ENCODE data around the gene SLITRK6.
"Not testable (repeated sequence)": the region's sequence is repeated elsewhere in the genome, so short reads cannot be mapped to it uniquely, and the experiment has no call there.

The SLITRK6 gene

GRCh38 chr13:85799097-85799582 is at the start of gene SLITRK6:
Gene SLITRK6, minus strand, starts transcription at chr13:85799419. Its CDS starts 2,911 bp downstream, at chr13:85796508.
- no peak for DNase-seq

GRCh38 chr13:85847012-85847411 is 47.8 kb upstream of the SLITRK6 start:
- DNase-seq, result no peak

- no peak for DNase-seq
Observed at GRCh38 chr13:85841427-85841826, 42.2 kb upstream of the SLITRK6 start.

GRCh38 chr13:85833921-85834320 is 34.7 kb upstream of the SLITRK6 start:
- DNase-seq, result no peak

- no peak for DNase-seq
Observed at GRCh38 chr13:85828094-85828684, 29.0 kb upstream of the SLITRK6 start.

GRCh38 chr13:85825454-85825853 is 26.2 kb upstream of the SLITRK6 start:
- DNase-seq, result no peak

GRCh38 chr13:85823832-85824231 is 24.6 kb upstream of the SLITRK6 start:
- DNase-seq, result no peak

GRCh38 chr13:85819513-85819912 is 20.3 kb upstream of the SLITRK6 start:
- no peak for DNase-seq

GRCh38 chr13:85816413-85816812 is 17.2 kb upstream of the SLITRK6 start:
- DNase-seq, result no peak

GRCh38 chr13:85812282-85812681 is 13.1 kb upstream of the SLITRK6 start:
- DNase-seq, result no peak

GRCh38 chr13:85808811-85809210 is 9.6 kb upstream of the SLITRK6 start:
- no peak for DNase-seq

- DNase-seq, result no peak
Observed at GRCh38 chr13:85806553-85807175, 7.4 kb upstream of the SLITRK6 start.

- DNase-seq, result no peak
Observed at GRCh38 chr13:85798556-85798955, 663 bp downstream of the SLITRK6 start.

- no peak for DNase-seq
Observed at GRCh38 chr13:85797311-85797710, 1.9 kb downstream of the SLITRK6 start.

- DNase-seq, result no peak
Observed at GRCh38 chr13:85785205-85785604, 14.0 kb downstream of the SLITRK6 start.

GRCh38 chr13:85772367-85772766 is 26.9 kb downstream of the SLITRK6 start:
- no peak for DNase-seq

- no peak for DNase-seq
Observed at GRCh38 chr13:85771856-85772255, 27.4 kb downstream of the SLITRK6 start.

- DNase-seq, result no peak
Observed at GRCh38 chr13:85768946-85769345, 30.3 kb downstream of the SLITRK6 start.

GRCh38 chr13:85755123-85755522 is 44.1 kb downstream of the SLITRK6 start:
- DNase-seq, result no peak

GRCh38 chr13:85743201-85743770 is 55.9 kb downstream of the SLITRK6 start:
- not testable (repeated sequence) for DNase-seq
